ENCODE data around the gene GPR31.

Gene GPR31

GRCh38 chr6:167121335-167121841 is 36.4 kb downstream of the GPR31 start:
- TF ChIP-seq CEBPB (IDR thresholded peaks at IDR 0.05) = no peak
- no peak for TF ChIP-seq USF1 (IDR thresholded peaks at IDR 0.05)
- no peak for TF ChIP-seq RAD21 (IDR thresholded peaks at IDR 0.05; ENCODE audit: low read depth)
- no peak for TF ChIP-seq EP300 (IDR thresholded peaks at IDR 0.05; ENCODE audit: borderline replicate concordance)
- no peak for TF ChIP-seq TAF1 (IDR thresholded peaks at IDR 0.05; ENCODE audit: low read depth)
- TF ChIP-seq CREB1 (IDR thresholded peaks at IDR 0.05; ENCODE audit: low read depth) = no peak

- TF ChIP-seq CEBPB (IDR thresholded peaks at IDR 0.05) (no peak), REST (IDR thresholded peaks at IDR 0.05; ENCODE audit: low read depth) (no peak), TAF1 (IDR thresholded peaks at IDR 0.05; ENCODE audit: low read depth) (no peak), YY1 (IDR thresholded peaks at IDR 0.05; ENCODE audit: low read depth) (no peak), EP300 (IDR thresholded peaks at IDR 0.05; ENCODE audit: borderline replicate concordance) (no peak), EGR1 (IDR thresholded peaks at IDR 0.05) (no peak), MAX (IDR thresholded peaks at IDR 0.05) (no peak), RAD21 (IDR thresholded peaks at IDR 0.05; ENCODE audit: low read depth) (no peak), TEAD4 (IDR thresholded peaks at IDR 0.05) (no peak), TCF12 (IDR thresholded peaks at IDR 0.05; ENCODE audit: low read depth) (no peak), CREB1 (IDR thresholded peaks at IDR 0.05; ENCODE audit: low read depth) (no peak), USF1 (IDR thresholded peaks at IDR 0.05) (no peak), FOXM1 (IDR thresholded peaks at IDR 0.05; ENCODE audit: borderline replicate concordance, low read depth) (no peak), NFIC (IDR thresholded peaks at IDR 0.05) (no peak), ZBTB7A (IDR thresholded peaks at IDR 0.05; ENCODE audit: low read depth) (no peak)
Measured at GRCh38 chr6:167120583-167120903, 37.2 kb downstream of the GPR31 start.

- TF ChIP-seq TAF1 (IDR thresholded peaks at IDR 0.05; ENCODE audit: low read depth) (no peak), TEAD4 (IDR thresholded peaks at IDR 0.05) (no peak), REST (IDR thresholded peaks at IDR 0.05; ENCODE audit: low read depth) (no peak), NFIC (IDR thresholded peaks at IDR 0.05) (no peak), TCF12 (IDR thresholded peaks at IDR 0.05; ENCODE audit: low read depth) (no peak), YY1 (IDR thresholded peaks at IDR 0.05; ENCODE audit: low read depth) (no peak), EP300 (IDR thresholded peaks at IDR 0.05; ENCODE audit: borderline replicate concordance) (no peak)
Measured at GRCh38 chr6:167119670-167120582, 37.9 kb downstream of the GPR31 start.

- no peak for TF ChIP-seq TEAD4 (IDR thresholded peaks at IDR 0.05)
- no peak for TF ChIP-seq MAX (IDR thresholded peaks at IDR 0.05)
- no peak for TF ChIP-seq TAF1 (IDR thresholded peaks at IDR 0.05; ENCODE audit: low read depth)
- no peak for TF ChIP-seq REST (IDR thresholded peaks at IDR 0.05; ENCODE audit: low read depth)
- no peak for TF ChIP-seq RAD21 (IDR thresholded peaks at IDR 0.05; ENCODE audit: low read depth)
- TF ChIP-seq NFIC (IDR thresholded peaks at IDR 0.05) = no peak
- no peak for TF ChIP-seq YY1 (IDR thresholded peaks at IDR 0.05; ENCODE audit: low read depth)
- TF ChIP-seq USF1 (IDR thresholded peaks at IDR 0.05) = no peak
- no peak for TF ChIP-seq CREB1 (IDR thresholded peaks at IDR 0.05; ENCODE audit: low read depth)
- no peak for TF ChIP-seq TCF12 (IDR thresholded peaks at IDR 0.05; ENCODE audit: low read depth)
- TF ChIP-seq FOXM1 (IDR thresholded peaks at IDR 0.05; ENCODE audit: borderline replicate concordance, low read depth) = no peak
Measured at GRCh38 chr6:167118839-167119238, 38.9 kb downstream of the GPR31 start.
